Measurements from ENCODE around the gene PPP6R3.

PPP6R3 gene

GRCh38 chr11:68660066-68660810, 199.7 kb downstream of the PPP6R3 start:
- Histone ChIP-seq H3K27me3 (ENCODE audit: control insufficient read depth, insufficient read depth, low read length) (no peaks in the 10 kb centered on the region), H3K9me3 (ENCODE audit: control insufficient read depth, insufficient read depth, low read length) (no peaks in the 10 kb centered on the region), H3K4me1 (ENCODE audit: control insufficient read depth, insufficient read depth, low read length) (no peaks in the 10 kb centered on the region), H3K36me3 (ENCODE audit: control insufficient read depth, insufficient read depth, low read length) (no peaks in the 10 kb centered on the region), H3K4me3 (ENCODE audit: low read depth, low read length) (no peak overlapping the region), H3K9ac (ENCODE audit: low read depth, low read length) (no peak overlapping the region)

GRCh38 chr11:68661014-68661413, 200.5 kb downstream of the PPP6R3 start:
- Histone ChIP-seq H3K36me3 (ENCODE audit: control insufficient read depth, insufficient read depth, low read length) (no peaks in the 10 kb centered on the region), H3K9ac (ENCODE audit: low read depth, low read length) (no peak overlapping the region), H3K9me3 (ENCODE audit: control insufficient read depth, insufficient read depth, low read length) (no peaks in the 10 kb centered on the region), H3K4me3 (ENCODE audit: low read depth, low read length) (no peak overlapping the region), H3K4me1 (ENCODE audit: control insufficient read depth, insufficient read depth, low read length) (no peaks in the 10 kb centered on the region), H3K27me3 (ENCODE audit: control insufficient read depth, insufficient read depth, low read length) (no peaks in the 10 kb centered on the region)

GRCh38 chr11:68661697-68662603, 201.4 kb downstream of the PPP6R3 start:
- H3K27me3 ChIP-seq (ENCODE audit: control insufficient read depth, insufficient read depth, low read length), result no peaks in the 10 kb centered on the region
- no peaks in the 10 kb centered on the region for H3K9me3 ChIP-seq (ENCODE audit: control insufficient read depth, insufficient read depth, low read length)
- no peaks in the 10 kb centered on the region for H3K4me1 ChIP-seq (ENCODE audit: control insufficient read depth, insufficient read depth, low read length)

GRCh38 chr11:68663482-68664010, 203.0 kb downstream of the PPP6R3 start:
- no peaks in the 10 kb centered on the region for H3K4me1 ChIP-seq (ENCODE audit: control insufficient read depth, insufficient read depth, low read length)
- H3K9me3 ChIP-seq (ENCODE audit: control insufficient read depth, insufficient read depth, low read length), result no peaks in the 10 kb centered on the region
- H3K9ac ChIP-seq (ENCODE audit: low read depth, low read length), result no peak overlapping the region
- no peak overlapping the region for H3K4me3 ChIP-seq (ENCODE audit: low read depth, low read length)
- H3K27me3 ChIP-seq (ENCODE audit: control insufficient read depth, insufficient read depth, low read length), result no peaks in the 10 kb centered on the region
- no peaks in the 10 kb centered on the region for H3K36me3 ChIP-seq (ENCODE audit: control insufficient read depth, insufficient read depth, low read length)

More at GRCh38 chr11:68661697-68662603, 201.4 kb downstream of the PPP6R3 start:
- Histone ChIP-seq H3K36me3 (ENCODE audit: control insufficient read depth, insufficient read depth, low read length) (no peaks in the 10 kb centered on the region), H3K9ac (ENCODE audit: low read depth, low read length) (no peak overlapping the region), H3K4me3 (ENCODE audit: low read depth, low read length) (no peak overlapping the region)

- H3K4me3 ChIP-seq (ENCODE audit: low read depth, low read length), result no peak overlapping the region
- H3K9me3 ChIP-seq (ENCODE audit: control insufficient read depth, insufficient read depth, low read length), result no peaks in the 10 kb centered on the region
- no peaks in the 10 kb centered on the region for H3K4me1 ChIP-seq (ENCODE audit: control insufficient read depth, insufficient read depth, low read length)
- H3K27me3 ChIP-seq (ENCODE audit: control insufficient read depth, insufficient read depth, low read length), result no peaks in the 10 kb centered on the region
- no peaks in the 10 kb centered on the region for H3K36me3 ChIP-seq (ENCODE audit: control insufficient read depth, insufficient read depth, low read length)
- no peak overlapping the region for H3K9ac ChIP-seq (ENCODE audit: low read depth, low read length)
Measured at GRCh38 chr11:68664141-68664540, 203.6 kb downstream of the PPP6R3 start.

- H3K4me1 ChIP-seq (ENCODE audit: control insufficient read depth, insufficient read depth, low read length), result no peaks in the 10 kb centered on the region
- no peaks in the 10 kb centered on the region for H3K36me3 ChIP-seq (ENCODE audit: control insufficient read depth, insufficient read depth, low read length)
- no peak overlapping the region for H3K4me3 ChIP-seq (ENCODE audit: low read depth, low read length)
- no peak overlapping the region for H3K9ac ChIP-seq (ENCODE audit: low read depth, low read length)
- H3K27me3 ChIP-seq (ENCODE audit: control insufficient read depth, insufficient read depth, low read length), result no peaks in the 10 kb centered on the region
- H3K9me3 ChIP-seq (ENCODE audit: control insufficient read depth, insufficient read depth, low read length), result no peaks in the 10 kb centered on the region
Measured at GRCh38 chr11:68664906-68665305, 204.4 kb downstream of the PPP6R3 start.

All from iPS-15b (cell line).